DOHH2 (cell line): ENCODE data around the gene CRISPLD2.

Experiments used
- H3F3A ChIP-seq: fragments of 200-600 bp; sonication (generic), shearing (Covaris generic); 2 replicates; pipeline ENCODE4 v1.6.0; 2016; ENCODE audit warnings: antibody characterized with exemption, mild to moderate bottlenecking; ENCODE audit not compliant: control insufficient read depth, insufficient read depth
- H3K27ac ChIP-seq: fragments of 200-600 bp; sonication (generic); 2 replicates; pipeline ENCODE4 v1.5.1; 2014; ENCODE audit warnings: low read depth, mild to moderate bottlenecking, low read length, moderate library complexity
- H3K27me3 ChIP-seq: fragments of 200-600 bp; sonication (generic); 2 replicates; pipeline ENCODE4 v1.6.1; 2014; ENCODE audit warnings: mild to moderate bottlenecking, low read length, mixed read lengths; ENCODE audit not compliant: control insufficient read depth
- H3K36me3 ChIP-seq: fragments of 200-600 bp; sonication (generic); 2 replicates; pipeline ENCODE4 v1.6.1; 2014; ENCODE audit warnings: mild to moderate bottlenecking, low read length, moderate library complexity, mixed read lengths; ENCODE audit not compliant: control insufficient read depth
- H3K4me1 ChIP-seq: fragments of 200-600 bp; sonication (generic); 2 replicates; pipeline ENCODE4 v1.6.1; 2014; ENCODE audit warnings: mild to moderate bottlenecking, low read length, mixed read lengths; ENCODE audit not compliant: control insufficient read depth
- H3K4me2 ChIP-seq: fragments of 200-600 bp; sonication (generic); 2 replicates; pipeline ENCODE4 v1.6.0; 2014; ENCODE audit warnings: mild to moderate bottlenecking, low read length, moderate library complexity
- H3K4me3 ChIP-seq: fragments of 200-600 bp; sonication (generic); 2 replicates; pipeline ENCODE4 v1.5.1; 2014; ENCODE audit warnings: mild to moderate bottlenecking, low read length, mixed read lengths
- H3K79me2 ChIP-seq: fragments of 200-600 bp; sonication (generic); 2 replicates; pipeline ENCODE4 v1.6.1; 2014; ENCODE audit warnings: mild to moderate bottlenecking, low read length, mixed read lengths; ENCODE audit not compliant: control insufficient read depth
- H3K9me2 ChIP-seq: fragments of 200-600 bp; sonication (generic); replicated peaks from 2 replicates; pipeline ENCODE4 v1.6.1; 2014; ENCODE audit warnings: mild to moderate bottlenecking, low read length, mixed read lengths; ENCODE audit not compliant: control insufficient read depth
- H3K9me3 ChIP-seq: fragments of 200-600 bp; sonication (generic); 2 replicates; pipeline ENCODE4 v1.6.1; 2014; ENCODE audit warnings: antibody characterized with exemption, low read length, mixed read lengths; ENCODE audit not compliant: control insufficient read depth, insufficient read depth
- H4K20me1 ChIP-seq: fragments of 200-600 bp; sonication (generic); 2 replicates; pipeline ENCODE4 v1.6.0; 2014; ENCODE audit warnings: low read depth, mild to moderate bottlenecking, antibody characterized with exemption, low read length, moderate library complexity; ENCODE audit not compliant: control insufficient read depth, insufficient read depth
- CTCF ChIP-seq: fragments of 200-600 bp; sonication (generic); IDR thresholded peaks from one replicate; pipeline ENCODE4 v1.5.1; 2014; ENCODE audit warnings: antibody characterized with exemption, mild to moderate bottlenecking, low read depth, low read length; ENCODE audit not compliant: poor library complexity, severe bottlenecking
- EZH2phosphoT487 ChIP-seq: fragments of 200-600 bp; sonication (generic); IDR thresholded peaks from 2 replicates; pipeline ENCODE4 v1.6.1; 2017; ENCODE audit warnings: borderline replicate concordance, mild to moderate bottlenecking, antibody characterized with exemption, low read length, moderate library complexity, mixed read lengths

Gene CRISPLD2

GRCh38 chr16:84785843-84786581 lies 33.8 kb upstream of the CRISPLD2 start:
- TF ChIP-seq CTCF (no peak), EZH2phosphoT487 (no peak)
- Histone ChIP-seq H3K27ac (no peak overlapping the region), H3K9me3 (no peaks in the 10 kb centered on the region), H3K27me3 (no peaks in the 10 kb centered on the region), H3K4me3 (no peak overlapping the region), H3K79me2 (no peaks in the 10 kb centered on the region), H3K36me3 (no peaks in the 10 kb centered on the region), H3K9me2 (no peaks in the 10 kb centered on the region), H3K4me1 (no peaks in the 10 kb centered on the region), H3F3A (no peaks in the 10 kb centered on the region; the same call in 1 of the 2 replicates), H4K20me1 (no peaks in the 10 kb centered on the region), H3K4me2 (no peak overlapping the region)

GRCh38 chr16:84786605-84787262 lies 33.1 kb upstream of the CRISPLD2 start:
- no peaks in the 10 kb centered on the region for H3K9me3 ChIP-seq
- H3F3A ChIP-seq: no peaks in the 10 kb centered on the region; the same call in 1 of the 2 replicates
- H3K4me3 ChIP-seq: no peak overlapping the region
- H3K36me3 ChIP-seq: no peaks in the 10 kb centered on the region
- TF ChIP-seq EZH2phosphoT487 (no peak), CTCF (no peak)
- H3K4me1 ChIP-seq: no peaks in the 10 kb centered on the region
- no peaks in the 10 kb centered on the region for H3K9me2 ChIP-seq
- H3K79me2 ChIP-seq: no peaks in the 10 kb centered on the region
- no peaks in the 10 kb centered on the region for H4K20me1 ChIP-seq
- no peak overlapping the region for H3K27ac ChIP-seq
- H3K27me3 ChIP-seq: no peaks in the 10 kb centered on the region
- H3K4me2 ChIP-seq: no peak overlapping the region

GRCh38 chr16:84787263-84787622 lies 32.5 kb upstream of the CRISPLD2 start:
- Histone ChIP-seq H4K20me1 (no peaks in the 10 kb centered on the region), H3K79me2 (no peaks in the 10 kb centered on the region), H3K4me2 (no peak overlapping the region), H3K4me1 (no peaks in the 10 kb centered on the region), H3K27ac (no peak overlapping the region), H3K9me3 (no peaks in the 10 kb centered on the region), H3K36me3 (no peaks in the 10 kb centered on the region), H3K4me3 (no peak overlapping the region), H3F3A (no peaks in the 10 kb centered on the region), H3K27me3 (no peaks in the 10 kb centered on the region), H3K9me2 (no peaks in the 10 kb centered on the region)
- TF ChIP-seq CTCF: no peak
- no peak for TF ChIP-seq EZH2phosphoT487
